Common myeloid progenitor, CD34-positive (primary cell): Measurements from ENCODE around the gene ZNF664.

Experiments used
- CTCF ChIA-PET: fragments of 350-600 bp; sonication (Branson Sonifier 250); formaldehyde crosslinking; loops from one replicate; lab custom pipeline; 2021; ENCODE audit warnings: antibody characterized with exemption; lab: Charles Lee
- POLR2A ChIA-PET: fragments of 350-600 bp; sonication (Branson Sonifier 250); formaldehyde crosslinking; loops from one replicate; lab custom pipeline; 2021; ENCODE audit warnings: antibody characterized with exemption; lab: Charles Lee
- DNase-seq, 3 donors: peaks; one replicate each; pipeline versions ENCODE4 v3.0.0 to v3.0.0-alpha.2; 2013
- H3K27ac ChIP-seq, 2 experiments: 1 replicate in 1 of 2; 2 replicates in 1 of 2; pipeline ENCODE4 v1.7.0; 2013; ENCODE audit warnings: inconsistent platforms in 2 of 2, low read length in 2 of 2, mild to moderate bottlenecking in 2 of 2, low read depth in 1 of 2, moderate library complexity in 1 of 2; ENCODE audit not compliant: severe bottlenecking in 2 of 2, insufficient read depth in 1 of 2, poor library complexity in 1 of 2
- H3K27me3 ChIP-seq, 5 experiments: replicated peaks in 2 of 5; 1 replicate in 3 of 5; 2 replicates in 2 of 5; pipeline versions ENCODE4 v1.6.1 to v1.7.0; 2013; ENCODE audit warnings: low read length in 4 of 5, mild to moderate bottlenecking in 2 of 5, moderate library complexity in 2 of 5, inconsistent platforms in 1 of 5; ENCODE audit not compliant: insufficient read depth in 5 of 5, control insufficient read depth in 4 of 5
- H3K36me3 ChIP-seq, 4 experiments: 1 replicate in 2 of 4; 2 replicates in 2 of 4; pipeline versions ENCODE4 v1.6.1 to v1.7.0; 2013; ENCODE audit warnings: low read length in 3 of 4, control low read depth in 1 of 4, mild to moderate bottlenecking in 1 of 4; ENCODE audit not compliant: control insufficient read depth in 4 of 4, insufficient read depth in 4 of 4
- H3K4me1 ChIP-seq, 4 experiments: 1 replicate in 3 of 4; 2 replicates in 1 of 4; pipeline versions ENCODE4 v1.6.1 to v1.7.1; 2013; ENCODE audit warnings: low read length in 3 of 4, mild to moderate bottlenecking in 3 of 4, control low read depth in 1 of 4, inconsistent platforms in 1 of 4, moderate library complexity in 1 of 4; ENCODE audit not compliant: control insufficient read depth in 4 of 4, insufficient read depth in 4 of 4; ENCODE audit errors: control extremely low read depth in 1 of 4
- H3K4me3 ChIP-seq, 7 experiments: 1 replicate in 4 of 7; 2 replicates in 3 of 7; pipeline versions ENCODE4 v1.5.1 to v1.7.0; 2013; ENCODE audit warnings: mild to moderate bottlenecking in 7 of 7, low read length in 6 of 7, moderate library complexity in 6 of 7, inconsistent platforms in 2 of 7, low read depth in 2 of 7, control low read depth in 1 of 7; ENCODE audit not compliant: insufficient read depth in 4 of 7, control insufficient read depth in 1 of 7; ENCODE audit errors: extremely low read depth in 1 of 7
- H3K9me3 ChIP-seq, 5 experiments: 1 replicate in 4 of 5; 2 replicates in 1 of 5; pipeline versions ENCODE4 v1.6.1 to v1.7.1; 2013; ENCODE audit warnings: low read length in 4 of 5, mild to moderate bottlenecking in 2 of 5, inconsistent platforms in 1 of 5, low read depth in 1 of 5, moderate library complexity in 1 of 5; ENCODE audit not compliant: control insufficient read depth in 4 of 5, insufficient read depth in 2 of 5; ENCODE audit errors: control extremely low read depth in 1 of 5
- WGBS: methylation state at CpG from one replicate; pipeline ENCODE4 v1.1.5; 2013; ENCODE audit not compliant: insufficient coverage; 5-methylcytosine and 5-hydroxymethylcytosine counted together

Gene ZNF664

DNA sequence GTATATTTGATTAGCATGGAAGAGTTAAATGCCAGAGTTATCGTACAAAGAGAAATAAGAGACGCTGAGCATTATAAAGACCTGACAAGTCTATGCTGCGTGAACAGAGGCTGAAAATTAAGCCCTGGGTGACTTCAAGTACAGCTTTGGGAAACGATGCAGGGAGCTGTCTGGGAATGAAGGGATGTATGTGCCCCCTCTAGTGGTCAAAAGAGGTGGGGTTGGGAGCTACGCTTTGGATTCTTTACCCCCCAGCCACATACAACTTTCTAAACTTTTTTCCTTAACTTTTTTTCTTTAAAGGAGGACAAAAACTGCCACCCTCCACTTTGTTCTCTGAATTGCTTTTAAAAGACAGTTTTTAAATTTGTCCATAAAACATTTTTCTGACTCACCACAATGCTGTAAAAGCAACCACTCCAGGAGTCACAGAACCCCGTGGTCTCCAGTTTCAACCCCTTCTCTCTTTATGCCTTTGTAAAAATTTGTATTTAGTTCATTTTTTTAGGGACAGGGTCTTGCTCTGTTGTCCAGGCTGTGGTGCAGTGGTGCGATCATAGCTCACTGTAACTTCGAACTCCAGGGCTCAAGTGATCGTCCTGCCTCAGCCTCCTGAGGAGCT lies 59.4 kb downstream of the ZNF664 start:
- peak in 2 of 3 donors; percentile 27 to 47 for DNase-seq
- CTCF ChIA-PET: interaction anchor here (0.8 to 3.7 kb wide), 18 partner anchors 8 to 740 kb away, joined by 3 to 19 read pairs (median 5); no protein-coding TSS in a partner anchor
- H3K27me3 ChIP-seq: no peaks in the 10 kb centered on the region
- WGBS: 52% methylated on average over 6 of the region's 9 CpGs
- H3K4me1 ChIP-seq: peaks cover 1 to 16% (median 5%) of the 10 kb centered on the region in 4 experiments
- POLR2A ChIA-PET: interaction anchor here (1.5 kb wide), 1 partner anchor 26 kb away, joined by 5 read pairs; no protein-coding TSS in a partner anchor
- no peak overlapping the region for H3K27ac ChIP-seq
- no peaks in the 10 kb centered on the region for H3K9me3 ChIP-seq
- no peak overlapping the region for H3K4me3 ChIP-seq
- H3K36me3 ChIP-seq: no peaks in the 10 kb centered on the region

DNA sequence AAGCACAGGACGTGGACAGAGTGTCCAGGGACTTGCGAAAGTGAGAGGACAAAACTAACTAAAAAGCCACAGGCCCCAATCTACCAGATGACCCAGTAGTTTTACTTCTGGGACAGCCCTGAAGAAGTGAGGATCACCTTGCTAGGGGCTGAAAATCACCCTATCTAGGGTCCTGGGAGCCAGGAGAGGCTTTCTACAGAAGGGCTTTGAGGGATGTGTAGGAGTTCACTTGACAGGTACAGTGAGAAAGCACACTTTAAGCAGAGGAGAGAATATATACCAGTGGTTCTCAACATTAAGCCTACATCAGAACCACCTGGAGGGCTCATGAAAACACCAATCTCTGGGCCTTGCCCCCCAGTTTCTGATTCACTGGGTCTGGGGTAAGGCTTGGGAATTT lies 60.8 kb downstream of the ZNF664 start:
- Histone ChIP-seq H3K27ac (no peak overlapping the region), H3K9me3 (no peaks in the 10 kb centered on the region), H3K27me3 (no peaks in the 10 kb centered on the region), H3K4me3 (no peak overlapping the region), H3K36me3 (no peaks in the 10 kb centered on the region), H3K4me1 (peaks cover 0 to 6% (median 1%) of the 10 kb centered on the region in 4 experiments)
- no peak for DNase-seq
- ChIA-PET POLR2A (interaction anchor here (1.5 kb wide), 1 partner anchor 27 kb away, joined by 5 read pairs; no protein-coding TSS in a partner anchor), CTCF (interaction anchor here (1.4 to 3.7 kb wide), 4 partner anchors 14 to 288 kb away, joined by 5 to 19 read pairs (median 12); no protein-coding TSS in a partner anchor)
- WGBS: 100% methylated on average over 2 of the region's 2 CpGs

DNA sequence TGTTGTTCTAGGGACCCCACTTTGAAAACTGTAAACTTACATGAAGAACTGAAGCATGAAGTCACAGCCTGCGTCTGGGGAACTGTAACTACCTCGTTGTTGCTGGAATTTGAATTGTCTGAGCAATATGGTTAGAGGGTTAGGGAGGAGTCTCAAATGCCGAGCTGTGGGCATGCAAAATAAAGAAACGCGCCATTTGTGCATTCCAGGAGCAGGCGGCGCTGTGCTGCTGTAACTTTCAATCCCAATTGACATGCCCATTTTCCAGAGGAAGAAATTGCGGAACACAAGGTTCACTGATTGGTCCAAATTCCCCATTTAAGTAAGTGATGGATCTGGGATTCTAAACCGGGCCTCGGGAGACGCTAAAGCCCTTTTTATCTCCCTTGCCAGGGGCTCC lies 61.3 kb downstream of the ZNF664 start:
- CTCF ChIA-PET: interaction anchor here (3.9 kb wide), 1 partner anchor 283 kb away, joined by 32 read pairs; no protein-coding TSS in a partner anchor
- Histone ChIP-seq H3K4me1 (peaks cover 4 to 10% (median 6%) of the 10 kb centered on the region in 4 experiments), H3K27me3 (no peaks in the 10 kb centered on the region), H3K36me3 (no peaks in the 10 kb centered on the region), H3K27ac (no peak overlapping the region), H3K9me3 (no peaks in the 10 kb centered on the region), H3K4me3 (no peak overlapping the region)
- DNase-seq: no peak
- WGBS: 97% methylated on average over 7 of the region's 11 CpGs
- POLR2A ChIA-PET: no interaction called here

DNA sequence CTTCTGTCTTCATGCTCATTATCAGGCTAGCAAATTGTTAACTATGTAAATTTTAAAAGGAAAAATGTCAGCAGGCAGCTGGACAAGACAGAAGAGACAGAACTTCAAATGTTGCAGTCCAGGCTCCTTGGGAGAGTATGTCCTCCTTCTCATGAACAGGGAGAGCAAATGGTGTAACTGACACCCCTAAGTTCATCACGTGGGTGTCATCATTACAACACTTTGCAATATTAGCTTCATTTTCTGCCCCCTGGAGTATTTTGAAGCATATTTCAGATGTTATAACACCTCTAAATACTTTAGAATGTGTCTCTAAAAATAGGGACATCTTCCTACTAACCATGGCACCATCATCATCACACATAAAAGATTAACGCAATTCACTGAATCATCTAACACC lies 62.1 kb downstream of the ZNF664 start:
- DNase-seq: no peak
- ChIA-PET POLR2A (no interaction called here), CTCF (interaction anchor here (0.8 to 3.9 kb wide), 6 partner anchors 10 to 725 kb away, joined by 3 to 32 read pairs (median 6); no protein-coding TSS in a partner anchor)
- no peak overlapping the region for H3K27ac ChIP-seq
- WGBS: 100% methylated on average over 1 of the region's 2 CpGs
- H3K36me3 ChIP-seq: no peaks in the 10 kb centered on the region
- H3K4me1 ChIP-seq: peaks cover 4 to 14% (median 9%) of the 10 kb centered on the region in 4 experiments
- H3K4me3 ChIP-seq: no peak overlapping the region
- no peaks in the 10 kb centered on the region for H3K9me3 ChIP-seq
- H3K27me3 ChIP-seq: no peaks in the 10 kb centered on the region

DNA sequence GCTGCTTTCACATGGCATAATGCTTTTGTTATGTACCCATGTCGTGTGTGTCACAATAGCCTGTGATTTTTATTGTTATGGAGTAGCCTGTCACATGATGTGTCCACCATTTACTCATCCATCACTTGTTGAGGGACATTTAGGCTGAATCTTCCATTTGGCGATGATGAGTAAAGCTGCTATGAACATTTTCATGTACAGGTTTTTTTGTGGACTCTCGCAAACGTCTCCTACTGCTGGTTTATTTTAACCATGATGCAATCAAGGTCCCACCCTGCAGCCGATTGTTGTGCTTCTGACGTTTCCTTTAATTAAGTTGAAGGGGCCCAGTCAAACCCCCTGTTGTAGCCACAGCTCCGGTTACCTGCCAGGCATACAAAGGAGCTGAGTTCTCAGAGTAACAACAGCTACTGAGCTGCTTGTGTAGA lies 63.2 kb downstream of the ZNF664 start:
- 58% methylated on average over 5 of the region's 7 CpGs for WGBS
- POLR2A ChIA-PET: no interaction called here
- Histone ChIP-seq H3K4me1 (peaks cover 4 to 21% (median 9%) of the 10 kb centered on the region in 4 experiments), H3K9me3 (no peaks in the 10 kb centered on the region), H3K36me3 (no peaks in the 10 kb centered on the region), H3K4me3 (no peak overlapping the region), H3K27ac (no peak overlapping the region), H3K27me3 (no peaks in the 10 kb centered on the region)
- CTCF ChIA-PET: interaction anchor here (0.7 to 3.9 kb wide), 19 partner anchors 8 to 849 kb away, joined by 3 to 32 read pairs (median 4); no protein-coding TSS in a partner anchor
- no peak for DNase-seq

DNA sequence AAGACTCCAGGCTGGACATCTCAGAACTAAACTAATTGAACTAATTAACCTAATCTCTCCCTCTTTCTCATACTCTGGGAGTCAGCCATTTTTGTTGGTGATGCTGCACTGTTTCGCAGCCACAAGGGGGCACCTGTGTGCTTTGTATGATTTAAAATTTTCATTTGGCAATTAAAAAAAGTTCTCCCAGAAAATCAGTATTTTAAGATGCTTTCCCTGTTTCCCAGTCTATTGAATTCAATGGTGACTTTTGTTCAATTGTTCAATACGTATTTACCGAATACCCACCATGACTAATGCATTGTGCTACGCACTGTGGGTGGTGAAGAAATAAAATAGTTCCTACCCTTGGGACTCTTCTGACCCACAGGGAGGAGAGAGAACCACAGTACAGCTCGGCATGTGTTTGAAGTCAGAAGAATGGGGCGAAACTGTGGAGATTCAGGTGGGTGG lies 63.7 kb downstream of the ZNF664 start:
- Histone ChIP-seq H3K9me3 (no peaks in the 10 kb centered on the region), H3K4me1 (peaks cover 4 to 20% (median 9%) of the 10 kb centered on the region in 4 experiments), H3K4me3 (no peak overlapping the region), H3K27ac (no peak overlapping the region), H3K36me3 (no peaks in the 10 kb centered on the region), H3K27me3 (no peaks in the 10 kb centered on the region)
- DNase-seq: peak in 2 of 3 donors; percentile 52 to 68
- 36% methylated on average over 3 of the region's 6 CpGs for WGBS
- ChIA-PET CTCF (interaction anchor here (0.7 to 3.9 kb wide), 22 partner anchors 8 to 849 kb away, joined by 3 to 32 read pairs (median 4); no protein-coding TSS in a partner anchor), POLR2A (interaction anchor here (0.9 kb wide), 1 partner anchor 484 kb away, joined by 3 read pairs; no protein-coding TSS in a partner anchor)

DNA sequence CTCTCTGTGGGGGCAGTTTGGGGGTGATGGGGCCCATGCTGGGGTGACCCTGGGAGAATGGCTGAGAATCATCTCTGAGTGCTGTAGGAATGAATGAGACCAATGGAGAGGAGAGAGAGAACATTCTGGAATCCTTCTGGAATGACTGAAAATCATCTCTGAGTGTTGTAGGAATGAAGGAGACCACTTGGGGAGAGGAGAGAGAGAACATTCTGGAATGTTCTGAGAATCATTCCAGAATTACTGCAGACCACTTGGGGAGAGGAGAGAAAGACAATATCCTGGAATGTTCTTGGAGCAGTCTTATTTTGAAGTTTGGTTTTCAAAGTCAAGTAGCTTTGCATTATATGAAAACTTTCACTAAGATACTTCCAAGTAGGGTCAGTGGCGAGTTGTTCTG lies 64.3 kb downstream of the ZNF664 start:
- Histone ChIP-seq H3K4me3 (no peak overlapping the region), H3K4me1 (peaks cover 4 to 20% (median 9%) of the 10 kb centered on the region in 4 experiments), H3K9me3 (no peaks in the 10 kb centered on the region), H3K27me3 (no peaks in the 10 kb centered on the region), H3K27ac (no peak overlapping the region), H3K36me3 (no peaks in the 10 kb centered on the region)
- ChIA-PET POLR2A (interaction anchor here (0.9 kb wide), 1 partner anchor 483 kb away, joined by 3 read pairs; no protein-coding TSS in a partner anchor), CTCF (interaction anchor here (0.7 to 3.9 kb wide), 13 partner anchors 9 to 733 kb away, joined by 3 to 32 read pairs (median 6); no protein-coding TSS in a partner anchor)
- WGBS: no CpG with 5 or more reads among the region's 1 CpG
- DNase-seq: no peak
